ENCODE data around the gene ADTRP.
"Not testable (repeated sequence)": the region's sequence is repeated elsewhere in the genome, so short reads cannot be mapped to it uniquely, and the experiment has no call there.

The ADTRP gene

GRCh38 chr6:11689847-11690246 is 88.8 kb downstream of the ADTRP start:
- no peak for DNase-seq

DNA sequence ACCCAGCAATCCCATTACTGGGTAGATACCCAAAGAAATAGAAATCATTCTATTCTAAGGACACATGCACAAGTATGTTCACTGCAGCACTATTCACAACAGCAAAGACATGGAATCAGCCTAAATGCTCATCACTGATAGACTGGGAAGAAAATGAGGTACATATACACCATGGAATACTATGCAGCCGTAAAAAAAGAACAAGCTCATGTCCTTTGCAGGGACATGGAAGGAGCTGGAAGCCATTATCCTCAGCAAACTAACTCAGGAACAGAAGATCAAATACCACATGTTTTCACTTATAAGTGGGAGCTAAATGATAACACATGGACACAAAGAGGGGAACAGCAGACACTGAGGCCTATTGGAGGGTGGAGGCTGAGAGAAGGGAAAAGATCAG is 89.2 kb downstream of the ADTRP start:
- not testable (repeated sequence) for DNase-seq

DNA sequence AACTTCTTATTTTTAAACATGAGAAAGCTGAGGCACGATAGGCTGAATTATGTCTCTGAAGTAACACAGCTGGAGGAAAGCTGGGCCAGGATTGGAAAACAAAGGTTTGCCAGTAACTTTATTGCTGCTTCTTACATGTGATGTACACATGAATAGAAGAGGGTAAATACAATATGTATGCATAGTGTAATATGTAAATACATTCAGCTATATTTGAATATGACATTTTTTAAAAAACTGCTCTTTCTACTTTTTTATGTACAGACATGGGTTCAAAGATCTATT is 90.2 kb downstream of the ADTRP start:
- DNase-seq, result no peak

DNA sequence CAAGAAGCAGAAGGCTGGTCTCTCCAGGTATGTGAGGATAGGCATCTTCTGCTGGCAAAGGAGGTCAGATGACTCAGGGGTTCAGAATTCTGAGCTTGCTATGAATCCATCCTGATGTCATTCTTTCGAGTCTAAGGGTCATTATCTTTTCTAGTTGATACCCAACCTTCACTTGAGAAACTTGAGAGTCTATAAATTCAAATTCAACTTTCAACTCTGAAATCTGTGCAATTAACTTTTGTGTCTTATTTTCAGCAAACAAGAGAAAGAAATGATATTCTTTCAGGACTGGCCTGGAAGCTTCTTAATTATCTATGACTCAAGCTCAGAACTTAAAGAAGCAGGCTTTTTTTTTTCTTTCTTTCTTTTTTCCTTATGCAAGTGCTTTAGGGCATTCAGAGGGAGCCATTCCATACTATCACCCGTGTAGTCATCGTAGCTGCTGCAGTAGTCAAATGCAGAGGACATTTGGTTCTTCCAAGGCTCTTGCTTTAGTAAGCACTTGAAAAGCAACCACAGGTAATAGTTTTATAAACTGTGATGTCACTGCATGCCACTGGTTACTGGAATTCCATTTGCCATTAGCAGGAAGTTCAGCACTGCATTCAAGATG is 93.0 kb downstream of the ADTRP start:
- no peak for DNase-seq

GRCh38 chr6:11684901-11685480 is 93.6 kb downstream of the ADTRP start:
- DNase-seq, result no peak

- DNase-seq, result no peak
Observed at GRCh38 chr6:11683871-11684270, 94.7 kb downstream of the ADTRP start.

- no peak for DNase-seq
Observed at GRCh38 chr6:11682561-11682975, 96.0 kb downstream of the ADTRP start.

DNA sequence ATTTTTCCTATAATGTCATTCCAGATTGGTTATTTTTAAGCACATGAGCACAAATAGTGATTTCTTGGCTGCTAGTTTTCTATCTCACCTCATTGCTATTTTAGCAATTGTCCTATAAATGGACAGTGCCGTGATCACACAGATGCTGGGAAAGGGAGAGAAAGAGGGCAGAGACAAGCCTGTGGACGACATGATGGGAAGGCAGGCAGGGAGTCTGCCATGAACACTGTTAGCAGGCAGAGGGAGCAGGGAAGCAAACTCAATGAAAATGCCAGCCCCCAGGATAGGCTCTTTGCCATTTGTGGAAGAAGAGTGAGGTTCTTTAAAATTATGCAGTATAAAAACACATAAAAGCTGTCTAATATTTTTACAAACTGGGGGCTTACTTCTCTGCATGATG is 96.8 kb downstream of the ADTRP start:
- no peak for DNase-seq

DNA sequence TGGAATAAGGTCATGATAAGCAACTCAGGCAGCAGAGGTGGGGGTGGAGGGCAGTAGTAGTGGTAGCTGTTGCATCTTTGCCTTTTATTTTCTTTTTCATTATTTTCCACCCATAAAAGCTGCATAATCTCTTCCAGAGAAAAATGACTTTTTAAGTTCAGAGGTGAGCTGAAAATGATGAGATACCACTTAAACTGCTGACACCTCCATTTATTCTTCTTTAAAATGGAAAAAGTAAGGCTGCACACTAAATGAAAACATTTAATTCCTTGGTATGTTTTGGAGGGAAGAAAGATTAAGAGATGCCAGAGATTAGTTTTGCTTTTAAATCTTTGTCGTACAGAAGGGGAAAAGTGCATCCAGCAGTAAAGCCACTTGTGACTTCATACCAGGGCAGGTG is 97.2 kb downstream of the ADTRP start:
- DNase-seq, result no peak

DNA sequence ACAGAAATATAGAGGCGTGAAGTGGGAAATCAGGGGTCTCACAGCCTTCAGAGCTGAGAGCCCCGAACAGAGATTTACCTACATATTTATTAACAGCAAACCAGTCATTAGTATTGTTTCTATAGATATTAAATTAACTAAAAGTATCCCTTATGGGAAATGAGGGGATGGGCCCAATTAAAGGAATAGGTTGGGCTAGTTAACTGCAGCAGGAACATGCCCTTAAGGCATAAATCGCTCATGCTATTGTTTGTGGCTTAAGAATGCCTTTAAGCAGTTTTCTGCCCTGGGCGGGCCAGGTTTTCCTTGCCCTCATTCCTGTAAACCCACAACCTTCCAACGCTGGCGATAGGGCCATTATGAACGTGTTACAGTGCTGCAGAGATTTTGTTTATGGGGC is 98.1 kb downstream of the ADTRP start:
- DNase-seq, result not testable (repeated sequence)

GRCh38 chr6:11679099-11679498 is 99.5 kb downstream of the ADTRP start:
- no peak for DNase-seq

- DNase-seq, result no peak
Observed at GRCh38 chr6:11675601-11676000, 103.0 kb downstream of the ADTRP start.

DNA sequence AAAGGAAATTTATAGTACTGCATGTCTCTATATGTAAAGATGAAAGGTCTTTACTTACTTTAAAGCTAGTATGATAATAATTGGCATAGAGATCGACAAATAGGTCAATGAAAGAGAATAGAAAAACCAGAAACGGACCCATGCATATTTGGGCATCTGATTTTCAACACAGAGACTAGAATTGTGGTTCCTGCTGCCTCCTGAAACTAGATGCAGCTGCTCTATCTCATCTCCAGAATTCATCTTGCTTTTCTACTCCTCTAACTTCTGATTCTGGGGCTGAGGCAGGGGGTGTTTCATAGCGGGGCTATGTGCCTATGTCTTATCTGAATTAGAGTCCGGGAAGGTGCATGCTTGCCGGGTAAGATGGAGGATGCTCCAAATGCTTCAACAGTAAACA is 105.9 kb downstream of the ADTRP start:
- no peak for DNase-seq

DNA sequence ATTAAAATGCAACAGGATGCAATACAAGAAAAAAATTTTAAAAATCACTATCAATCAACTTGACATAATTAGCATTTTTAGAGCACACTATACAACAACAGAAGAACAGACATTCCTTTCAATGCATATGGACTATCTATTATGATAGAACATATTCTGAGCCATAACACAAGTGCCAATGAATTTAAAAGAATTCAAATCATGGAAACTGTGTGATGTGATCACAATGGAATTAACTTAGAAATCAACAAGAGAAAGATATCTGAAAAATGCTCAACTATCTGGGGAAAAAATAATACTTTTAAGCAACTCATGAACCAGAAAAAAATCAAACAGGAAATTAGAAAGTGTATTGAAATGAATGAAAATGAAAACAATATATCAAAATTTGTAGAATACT is 106.3 kb downstream of the ADTRP start:
- DNase-seq, result no peak

DNA sequence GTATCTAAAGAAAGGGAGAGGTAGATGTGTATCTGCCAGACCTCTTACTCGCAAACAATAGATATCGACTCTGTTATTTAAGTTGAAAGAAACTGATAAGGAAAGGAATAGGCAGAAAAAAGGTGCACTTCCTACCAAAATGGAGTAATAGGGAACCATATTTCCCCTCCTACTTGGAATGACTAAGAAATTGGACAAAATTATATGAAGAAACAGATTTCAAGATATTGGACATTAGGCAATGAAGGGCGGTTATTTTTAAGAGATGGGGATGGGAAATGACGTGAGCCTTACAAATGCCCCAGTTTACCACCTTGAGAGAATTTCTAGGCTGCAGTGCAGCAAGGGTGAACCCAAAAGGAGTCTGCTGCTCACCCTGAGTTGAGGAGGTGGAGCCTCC is 108.9 kb downstream of the ADTRP start:
- no peak for DNase-seq

- DNase-seq, result no peak
Observed at GRCh38 chr6:11668455-11668854, 110.1 kb downstream of the ADTRP start.

DNA sequence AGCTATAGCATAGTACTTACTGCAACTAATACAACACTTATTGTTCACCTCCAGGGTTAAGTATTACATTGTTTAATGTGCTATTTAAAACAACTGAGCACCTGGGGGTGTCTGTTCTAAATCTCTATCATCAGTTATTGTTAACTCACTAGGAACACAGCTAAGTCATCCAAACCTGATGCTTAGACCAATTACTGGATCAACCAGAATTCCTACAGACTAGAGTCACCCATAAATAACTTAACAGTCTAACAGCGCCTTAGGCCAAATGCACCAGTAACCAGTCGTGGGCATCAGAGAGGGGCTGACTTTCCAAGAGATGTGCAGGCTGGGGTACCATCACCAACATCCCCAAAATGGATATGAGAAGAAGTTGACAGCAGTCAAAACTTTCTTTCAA is 110.7 kb downstream of the ADTRP start:
- DNase-seq, result no peak

GRCh38 chr6:11665604-11666326 is 112.8 kb downstream of the ADTRP start:
- no peak for DNase-seq

Measured in NCI-H1694 treated with DMSO at 0.1 percent for 48 hours (cell line).